Thyroid gland (tissue), 4 donors: ENCODE measurements around the gene GNG12.

ENCODE experiments used
- CTCF ChIP-seq, 6 experiments: fragments of 200-600 bp in 3 of 6; fragments of 450-650 bp in 3 of 6; sonication (generic) in 3 of 6; IDR thresholded peaks; one replicate each; pipeline ENCODE4 v1.5.1; 2016 to 2019; ENCODE audit warnings: antibody characterized with exemption in 6 of 6, mild to moderate bottlenecking in 2 of 6, inconsistent platforms in 1 of 6, moderate library complexity in 1 of 6
- POLR2A ChIP-seq, 2 donors: fragments of 450-650 bp; IDR thresholded peaks; one replicate each; pipeline ENCODE4 v1.6.1; 2017; ENCODE audit warnings: antibody characterized with exemption in 2 of 2, mild to moderate bottlenecking in 2 of 2, moderate library complexity in 1 of 2

GRCh38 chr1:67764633-67765032, 68.6 kb downstream of the GNG12 start:
- TF ChIP-seq CTCF (IDR thresholded peaks at IDR 0.05): no peak
- no peak for TF ChIP-seq POLR2A (IDR thresholded peaks at IDR 0.05)
